Stimulated activated CD8-positive, alpha-beta memory T cell treated with anti-CD3 and anti-CD28 coated beads, Interleukin-15, amount 100 ng/mL, for 24 hours (primary cell): ENCODE results near the gene D2HGDH.
"Not testable (repeated sequence)": the region's sequence is repeated elsewhere in the genome, so short reads cannot be mapped to it uniquely, and the experiment has no call there.

Experiments
- DNase-seq: peaks from one replicate; pipeline ENCODE4 v3.0.0-alpha.2; 2020; ENCODE audit warnings: low read depth

The D2HGDH gene

GRCh38 chr2:241794250-241794823 lies 59.9 kb downstream of the D2HGDH start:
- no peak for DNase-seq

DNA sequence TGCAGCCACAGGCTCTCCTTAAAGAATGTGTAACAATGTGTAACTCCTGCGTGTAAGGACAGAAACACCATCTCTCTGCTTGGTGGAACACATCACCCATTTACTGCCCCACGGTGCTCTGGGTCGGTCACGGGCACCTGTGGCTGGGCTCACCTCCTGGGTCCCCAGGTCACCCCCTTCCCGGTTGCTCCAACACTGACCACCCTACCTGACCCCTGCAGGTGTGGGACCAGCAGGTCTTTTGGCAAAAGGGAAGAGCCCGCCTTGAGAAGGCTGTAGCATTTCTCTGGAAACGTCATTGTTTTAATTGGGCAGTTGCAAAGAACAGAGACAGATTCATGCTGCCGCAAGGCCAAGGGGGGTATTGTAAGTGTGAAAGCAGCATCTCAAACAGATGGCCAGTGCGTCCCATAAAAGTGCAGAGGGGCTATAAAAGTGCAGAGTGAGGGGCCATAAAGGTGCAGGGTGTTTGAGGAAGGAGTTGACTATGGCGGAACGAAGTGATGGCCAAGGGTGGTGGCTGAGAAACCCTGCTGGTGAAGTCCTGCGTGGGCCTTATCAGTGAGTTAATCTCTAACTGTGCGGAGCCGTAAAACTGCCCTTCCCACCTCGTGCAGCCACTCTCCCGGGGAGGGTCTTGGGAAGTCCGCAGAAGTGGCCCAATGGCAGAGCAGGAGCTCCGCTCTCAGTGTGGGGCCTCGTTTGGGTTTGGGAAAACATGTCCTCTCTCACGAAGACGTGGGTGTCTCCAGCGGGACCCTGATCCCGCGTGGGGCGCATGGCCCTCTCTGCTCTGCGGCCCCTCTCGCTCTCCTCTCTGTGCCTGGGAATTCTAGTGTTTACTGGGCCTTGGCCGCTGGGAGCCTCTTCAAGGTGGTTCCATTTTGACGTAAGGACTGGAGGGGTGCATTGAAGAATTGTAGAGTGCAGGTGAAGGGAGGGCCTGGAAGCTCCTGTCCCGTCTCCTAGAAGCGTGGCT lies 60.9 kb downstream of the D2HGDH start:
- DNase-seq: no peak

- no peak for DNase-seq
Observed at GRCh38 chr2:241796209-241796608, 61.8 kb downstream of the D2HGDH start.

- DNase-seq: no peak
Observed at GRCh38 chr2:241796610-241797138, 62.2 kb downstream of the D2HGDH start.

DNA sequence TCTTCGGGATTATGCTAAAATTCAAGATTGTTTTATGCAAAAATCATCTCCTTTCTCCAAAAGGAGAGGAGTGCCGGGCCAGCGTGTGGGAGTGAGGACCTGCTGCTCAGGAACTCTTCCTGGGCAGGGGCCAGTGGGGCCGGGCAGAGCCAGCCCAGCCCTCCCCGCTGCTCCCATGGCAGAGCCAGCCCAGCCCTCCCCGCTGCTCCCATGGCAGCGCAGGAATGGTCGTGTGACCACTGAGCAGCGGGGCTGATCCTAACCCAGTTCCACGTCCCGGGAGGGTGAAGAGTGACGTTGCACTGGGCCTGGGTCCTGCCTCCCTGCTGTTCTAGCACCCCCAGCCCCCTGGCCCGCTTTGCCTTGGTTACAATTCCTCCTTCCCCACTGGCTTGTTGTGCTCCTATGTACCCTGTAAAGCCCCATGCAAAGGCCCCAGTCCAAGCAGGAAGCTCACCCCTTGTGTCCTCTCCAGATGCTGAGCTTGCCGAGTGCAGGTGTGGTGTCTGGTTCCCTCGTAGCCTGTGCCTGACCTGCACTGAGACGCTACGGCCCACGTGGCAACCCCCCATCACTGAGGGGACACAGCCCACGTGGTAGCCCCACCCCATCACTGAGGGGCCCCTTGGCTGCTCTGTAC lies 63.1 kb downstream of the D2HGDH start:
- DNase-seq: no peak

- no peak for DNase-seq
Observed at GRCh38 chr2:241798081-241798630, 63.7 kb downstream of the D2HGDH start.

- DNase-seq: no peak
Observed at GRCh38 chr2:241798631-241799521, 64.4 kb downstream of the D2HGDH start.

GRCh38 chr2:241799522-241800197 lies 65.2 kb downstream of the D2HGDH start:
- no peak for DNase-seq

- not testable (repeated sequence) for DNase-seq
Observed at GRCh38 chr2:241800198-241800903, 65.9 kb downstream of the D2HGDH start.

DNA sequence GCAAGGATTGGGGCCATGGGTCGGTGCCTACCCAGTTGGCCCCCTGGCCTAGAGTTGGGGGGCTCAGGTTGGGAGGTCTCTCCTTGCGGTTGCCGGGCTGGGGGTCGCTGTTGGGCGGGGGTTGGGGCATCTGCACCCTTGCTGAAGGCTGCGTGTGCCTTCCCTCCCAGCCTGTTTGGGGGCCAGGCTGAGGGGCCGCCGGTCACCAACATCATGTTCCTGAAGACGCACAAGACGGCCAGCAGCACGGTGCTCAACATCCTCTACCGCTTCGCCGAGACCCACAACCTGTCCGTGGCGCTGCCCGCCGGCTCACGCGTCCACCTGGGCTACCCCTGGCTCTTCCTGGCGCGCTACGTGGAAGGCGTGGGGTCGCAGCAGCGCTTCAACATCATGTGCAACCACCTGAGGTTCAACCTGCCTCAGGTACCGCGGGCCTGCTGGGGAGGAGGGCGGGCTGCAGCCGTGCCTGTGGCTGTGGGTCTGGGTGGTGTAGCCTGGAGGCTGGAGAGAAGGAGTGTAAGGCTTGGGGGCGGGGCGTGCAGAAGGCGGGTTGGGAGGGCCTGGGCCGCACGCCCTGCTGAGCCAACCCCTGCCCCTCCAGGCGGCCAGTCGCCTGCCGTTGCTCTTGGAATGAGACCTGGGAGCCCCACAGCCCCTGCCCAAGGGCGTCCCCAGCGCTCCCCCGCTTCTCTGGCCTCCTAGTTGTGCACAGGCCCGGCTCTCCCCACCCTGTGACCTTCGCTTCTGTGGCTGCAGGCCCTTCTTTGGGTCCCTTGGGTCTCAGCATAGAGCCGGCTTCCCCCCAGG lies 67.4 kb downstream of the D2HGDH start:
- no peak for DNase-seq

- DNase-seq: no peak
Observed at GRCh38 chr2:241802421-241803318, 68.2 kb downstream of the D2HGDH start.

GRCh38 chr2:241803387-241804325 lies 69.2 kb downstream of the D2HGDH start:
- no peak for DNase-seq

DNA sequence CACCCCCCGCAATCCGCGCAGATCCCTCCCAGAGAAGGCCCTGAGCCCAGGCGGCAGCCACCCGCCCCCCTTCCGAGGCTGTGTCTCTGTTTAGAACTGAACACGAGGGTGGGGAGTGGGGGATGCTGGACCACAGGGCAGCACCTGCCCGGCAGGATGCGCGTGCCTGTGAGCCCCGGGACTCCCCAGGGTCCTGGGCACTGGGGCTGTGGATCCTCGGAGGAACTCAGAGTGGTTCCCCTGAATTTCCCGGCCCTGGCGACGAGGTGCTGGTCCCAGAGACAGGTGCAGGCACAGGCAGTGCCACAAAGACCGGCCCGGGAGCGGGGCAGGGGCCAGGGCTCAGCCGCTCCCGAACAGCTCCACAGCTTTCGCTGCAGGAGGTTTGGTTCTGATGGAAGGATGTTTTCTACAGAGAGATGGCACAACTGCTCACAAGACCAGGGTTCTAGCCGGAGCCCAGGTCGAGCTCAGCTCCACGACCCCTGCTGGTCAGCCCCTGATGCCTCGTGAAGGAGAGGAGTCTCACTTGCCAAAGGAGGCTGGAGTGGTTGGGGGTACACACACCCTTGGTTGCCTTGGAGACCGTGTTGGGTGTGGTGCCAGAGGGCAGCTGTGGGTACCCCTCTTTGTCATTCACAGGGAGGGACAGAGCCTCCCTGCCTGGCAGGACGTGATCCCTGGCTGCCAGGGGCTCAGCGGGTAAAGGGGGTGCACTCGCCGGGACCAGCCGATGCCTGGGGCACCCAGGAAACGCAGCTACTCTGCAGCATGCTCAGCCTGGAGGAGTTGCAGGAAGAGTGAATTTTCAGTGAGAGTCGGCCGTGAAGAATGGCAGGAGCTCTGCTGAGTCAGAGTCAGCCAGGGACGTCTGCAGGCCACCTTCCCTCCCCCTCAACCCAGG lies 70.1 kb downstream of the D2HGDH start:
- no peak for DNase-seq

DNA sequence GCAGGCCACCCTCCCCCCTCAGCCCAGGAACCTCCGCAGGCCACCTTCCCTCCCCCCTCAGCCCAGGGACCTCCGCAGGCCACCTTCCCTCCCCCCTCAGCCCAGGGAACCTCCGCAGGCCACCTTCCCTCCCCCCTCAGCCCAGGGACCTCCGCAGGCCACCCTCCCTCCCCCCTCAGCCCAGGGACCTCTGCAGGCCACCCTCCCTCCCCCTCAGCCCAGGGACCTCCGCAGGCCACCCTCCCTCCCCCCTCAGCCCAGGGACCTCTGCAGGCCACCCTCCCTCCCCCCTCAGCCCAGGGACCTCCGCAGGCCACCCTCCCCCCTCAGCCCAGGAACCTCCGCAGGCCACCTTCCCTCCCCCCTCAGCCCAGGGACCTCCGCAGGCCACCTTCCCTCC lies 71.8 kb downstream of the D2HGDH start:
- not testable (repeated sequence) for DNase-seq

- DNase-seq: no peak
Observed at GRCh38 chr2:241808051-241808720, 73.8 kb downstream of the D2HGDH start.
